ENCODE measurements around the gene WWOX.

GRCh38 chr16:78075800-78076199 is 23.7 kb upstream of the WWOX start:
- no peak for TF ChIP-seq YY1 (IDR thresholded peaks at IDR 0.05; ENCODE audit: insufficient read depth, insufficient read length)
- TF ChIP-seq ZNF274 (IDR thresholded peaks at IDR 0.05; ENCODE audit: low read depth, low read length) = no peak
- TF ChIP-seq SUZ12 (IDR thresholded peaks at IDR 0.05; ENCODE audit: extremely low read depth, insufficient read depth, insufficient read length) = no peak

All from NT2/D1 (cell line).